CD4-positive, alpha-beta T cell treated with Interleukin-1 beta for 1 hour (primary cell): ENCODE data around the gene WDR38.
"Not testable (repeated sequence)": the region's sequence is repeated elsewhere in the genome, so short reads cannot be mapped to it uniquely, and the experiment has no call there.

Experiments used
- DNase-seq, 2 donors: peaks; one replicate each; pipeline ENCODE4 v3.0.0-alpha.2; 2020 to 2022

WDR38 gene

GRCh38 chr9:124835026-124835557, 18.2 kb upstream of the WDR38 start:
- DNase-seq, result no peak

- not testable (repeated sequence) for DNase-seq
Observed at GRCh38 chr9:124838132-124838531, 15.1 kb upstream of the WDR38 start.

- not testable (repeated sequence) for DNase-seq
Observed at GRCh38 chr9:124838567-124839275, 14.5 kb upstream of the WDR38 start.

- DNase-seq, result no peak
Observed at GRCh38 chr9:124839612-124840299, 13.5 kb upstream of the WDR38 start.

DNA sequence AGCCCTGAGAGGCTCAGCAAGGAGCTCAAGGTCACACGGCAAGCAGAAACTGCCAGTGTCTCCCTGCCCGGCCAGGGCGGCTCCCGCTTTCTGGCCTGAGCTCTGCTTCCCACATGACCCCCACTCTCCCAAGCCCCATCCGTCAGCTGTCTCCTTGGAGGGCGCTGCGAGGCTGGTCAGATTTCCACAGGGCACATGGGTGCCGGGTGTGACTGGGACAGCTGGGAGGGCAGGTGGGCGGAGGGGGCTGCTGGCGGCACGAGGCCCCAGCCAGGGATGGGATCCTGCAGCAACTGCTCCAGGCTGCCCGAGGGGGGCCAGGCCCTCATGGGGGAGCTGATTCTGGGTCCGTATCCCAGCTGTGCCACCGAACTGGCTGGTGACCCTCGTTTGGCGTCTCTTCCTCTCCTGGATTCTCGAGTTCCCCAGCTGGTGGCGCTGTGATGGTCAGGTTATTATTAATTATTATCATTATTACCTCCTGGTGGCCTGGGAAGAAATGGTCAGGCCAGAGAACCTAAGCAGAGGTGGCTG, 12.9 kb upstream of the WDR38 start:
- no peak for DNase-seq

GRCh38 chr9:124841075-124841821, 12.0 kb upstream of the WDR38 start:
- no peak for DNase-seq

- DNase-seq, result no peak
Observed at GRCh38 chr9:124843456-124844034, 9.7 kb upstream of the WDR38 start.

GRCh38 chr9:124844291-124844690, 9.0 kb upstream of the WDR38 start:
- DNase-seq, result no peak

DNA sequence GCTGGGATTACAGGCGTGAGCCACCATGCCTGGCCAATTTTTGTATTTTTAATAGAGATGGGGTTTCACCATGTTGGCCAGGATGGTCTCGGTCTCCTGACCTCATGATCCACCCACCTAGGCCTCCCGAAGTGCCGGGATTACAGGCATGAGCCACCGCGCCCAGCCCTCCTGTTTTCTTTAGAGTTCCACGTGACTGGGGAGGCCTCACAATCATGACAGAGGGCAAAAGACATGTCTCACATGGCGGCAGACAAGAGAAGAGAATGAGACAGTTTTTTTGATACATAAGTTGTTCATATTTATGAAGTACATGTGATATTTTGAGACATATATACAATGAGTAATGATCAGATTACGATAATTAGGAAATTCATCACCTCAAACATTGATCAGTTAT, 6.8 kb upstream of the WDR38 start:
- DNase-seq, result not testable (repeated sequence)

DNA sequence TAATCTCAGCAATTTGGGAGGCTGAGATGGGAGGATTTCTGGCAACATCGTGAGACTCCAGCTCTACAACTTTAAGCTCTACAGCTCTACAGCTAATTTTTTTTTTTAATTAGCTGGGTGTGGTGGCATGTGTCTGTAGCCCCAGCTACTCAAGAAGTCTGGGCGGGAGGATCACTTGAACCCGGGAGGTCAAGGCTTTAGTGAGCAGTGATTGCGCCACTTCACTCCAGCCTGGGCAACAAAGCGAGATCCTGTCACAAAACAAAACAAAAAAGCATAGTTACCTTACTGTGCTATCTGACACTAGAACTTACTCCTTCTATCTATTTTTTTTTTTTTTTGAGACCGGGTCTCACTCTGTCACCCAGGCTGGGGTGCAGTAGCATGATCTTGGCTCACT, 6.3 kb upstream of the WDR38 start:
- no peak for DNase-seq

DNA sequence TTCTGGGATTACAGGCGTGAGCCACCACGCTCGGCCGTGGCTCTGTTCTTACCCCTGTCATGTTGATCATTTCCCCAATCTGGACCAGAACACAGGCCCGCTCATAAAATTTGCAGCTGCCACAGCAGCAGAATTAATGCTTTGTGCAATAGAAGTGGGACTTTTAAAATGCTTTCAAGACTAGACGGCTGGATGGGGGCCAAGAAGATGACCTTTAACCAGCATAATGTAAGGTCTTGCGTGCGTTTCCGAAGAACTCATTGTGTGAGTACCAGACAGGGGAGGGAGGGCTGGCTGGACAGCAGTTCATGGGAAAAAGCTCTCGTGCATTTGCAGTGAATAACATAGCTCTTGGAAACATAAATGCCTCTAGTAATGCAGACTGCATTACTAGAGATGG, 3.5 kb upstream of the WDR38 start:
- no peak for DNase-seq

- DNase-seq, result no peak
Observed at GRCh38 chr9:124852121-124852828, 985 bp upstream of the WDR38 start.

GRCh38 chr9:124853605-124854143, 414 bp downstream of the WDR38 start:
- DNase-seq, result no peak

DNA sequence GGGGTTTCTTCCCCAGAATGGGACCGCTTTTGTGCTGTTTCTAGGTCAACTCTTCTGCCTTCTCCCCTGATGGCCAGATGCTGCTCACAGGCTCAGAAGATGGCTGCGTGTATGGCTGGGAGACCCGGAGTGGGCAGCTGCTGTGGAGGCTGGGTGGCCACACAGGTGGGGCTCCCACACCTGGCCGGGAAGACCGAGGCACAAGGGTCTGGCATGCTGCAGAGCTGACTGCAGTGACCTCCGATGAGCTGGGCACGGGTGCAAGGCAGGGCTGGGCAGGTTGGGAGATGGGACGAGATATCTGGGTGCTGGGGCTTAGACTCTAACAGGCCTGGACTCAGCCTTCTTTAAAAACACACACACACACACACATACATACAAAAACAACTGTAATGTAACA, 901 bp downstream of the WDR38 start:
- DNase-seq, result no peak

DNA sequence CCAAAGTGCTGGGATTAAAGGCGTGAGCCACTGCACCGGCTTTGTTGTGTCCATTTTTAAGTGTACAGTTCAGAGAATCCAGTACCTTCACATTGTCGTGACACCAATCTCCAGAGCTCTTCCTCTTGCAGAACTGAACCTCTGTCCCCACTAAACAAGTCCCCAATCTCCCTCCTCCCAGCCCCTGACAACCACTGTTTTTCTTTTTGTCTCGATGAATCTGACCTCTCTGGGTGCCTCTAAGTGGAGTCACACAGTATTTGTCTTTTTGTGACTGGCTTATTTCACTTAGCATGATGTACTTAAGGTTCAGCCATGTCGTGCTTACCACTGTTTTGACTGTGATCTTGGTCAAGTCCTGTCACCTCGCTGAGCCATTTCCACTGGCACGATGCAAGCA, 1.6 kb downstream of the WDR38 start:
- DNase-seq, result no peak

DNA sequence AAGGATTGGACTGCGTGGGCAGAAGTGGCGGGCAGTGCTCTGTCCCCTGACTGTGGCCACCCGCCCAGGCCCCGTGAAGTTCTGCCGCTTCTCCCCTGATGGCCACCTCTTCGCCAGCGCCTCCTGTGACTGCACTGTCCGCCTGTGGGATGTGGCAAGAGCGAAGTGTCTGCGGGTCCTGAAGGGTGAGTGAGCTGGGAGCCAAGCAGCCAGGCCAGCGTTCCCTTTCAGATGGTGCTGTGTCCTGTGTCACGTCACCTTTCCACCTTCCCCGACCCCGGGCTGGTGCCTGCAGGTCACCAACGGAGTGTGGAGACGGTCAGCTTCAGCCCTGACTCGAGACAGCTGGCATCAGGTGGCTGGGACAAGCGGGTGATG, 2.3 kb downstream of the WDR38 start:
- DNase-seq, result no peak

- no peak for DNase-seq
Observed at GRCh38 chr9:124855944-124856765, 2.9 kb downstream of the WDR38 start.

DNA sequence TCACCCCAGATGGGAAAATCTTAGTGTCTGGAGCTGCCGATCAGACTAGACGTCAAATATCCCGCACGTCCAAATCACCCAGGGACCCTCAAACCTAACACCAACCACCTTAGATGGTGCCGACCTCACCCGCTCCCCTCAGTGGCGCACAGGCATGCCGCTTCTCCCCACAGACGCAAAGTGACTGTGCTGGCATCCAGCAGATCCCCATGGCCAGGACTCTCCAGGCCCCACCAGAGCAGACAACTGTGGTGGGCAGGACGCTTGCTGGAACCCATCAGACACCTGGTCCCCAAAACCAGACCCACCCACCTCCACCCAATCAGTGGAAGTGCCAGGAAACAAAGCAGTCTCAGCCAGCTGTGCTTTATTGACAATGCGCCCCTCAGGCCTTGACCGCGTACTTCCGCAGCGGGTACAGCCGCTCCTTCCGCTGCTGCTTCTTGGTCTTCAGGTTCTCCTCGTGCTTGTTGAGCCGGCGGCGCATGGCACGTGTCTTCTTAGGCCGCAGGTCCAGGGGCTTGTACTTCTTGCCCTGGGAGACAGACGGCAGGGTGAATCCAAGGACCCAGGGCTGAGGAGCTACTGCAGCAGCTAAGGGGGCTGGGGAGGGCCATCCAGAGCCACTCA, 4.4 kb downstream of the WDR38 start:
- no peak for DNase-seq

DNA sequence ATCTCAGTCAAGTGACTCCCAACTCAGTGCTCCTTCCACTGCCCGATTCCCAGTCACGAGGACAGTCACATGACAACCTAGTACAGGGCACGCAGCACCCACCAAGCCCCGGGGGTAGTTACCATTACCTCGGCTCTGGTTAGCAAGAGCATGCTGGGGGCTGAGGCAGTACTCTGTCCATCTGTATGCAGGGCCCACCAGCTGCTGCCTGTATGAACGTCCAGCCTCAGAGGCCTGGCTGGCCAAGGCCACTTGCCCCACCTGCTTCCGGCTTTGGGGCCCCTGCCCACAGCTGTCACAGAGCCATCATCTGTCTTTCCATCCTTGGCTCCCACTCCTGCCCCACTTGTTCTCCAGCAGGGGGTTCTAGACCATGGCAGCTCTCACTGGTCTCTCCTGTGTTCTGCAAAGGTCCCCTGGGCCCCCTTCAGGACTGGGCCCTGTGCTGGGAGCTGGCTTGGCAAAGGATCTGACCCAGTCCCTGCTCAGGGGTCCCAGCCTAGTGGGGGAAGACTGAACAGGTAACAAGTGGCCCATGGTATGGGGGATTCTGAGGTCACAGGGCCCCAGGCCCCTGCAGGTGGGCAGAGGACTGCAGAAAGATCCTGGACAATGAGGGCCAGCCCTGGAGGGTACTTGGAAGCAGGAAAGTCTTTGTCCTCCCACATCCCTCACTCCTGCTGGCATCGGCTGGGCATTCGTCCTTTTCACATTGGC, 5.2 kb downstream of the WDR38 start:
- no peak for DNase-seq
